HPDE6-E6E7 (cell line): ENCODE measurements around the gene PKM.
A peak's percentile ranks its signal among the peaks of the same experiment; 100 is the strongest.
"Not testable (repeated sequence)": the region's sequence is repeated elsewhere in the genome, so short reads cannot be mapped to it uniquely, and the experiment has no call there.

Source experiments
- DNase-seq: peaks from one replicate; pipeline ENCODE4 v3.0.0; 2011; ENCODE audit warnings: missing footprints; ENCODE audit errors: extremely low spot score

The PKM gene

GRCh38 chr15:72231066-72231832 lies at the start of gene PKM:
Gene PKM (minus strand): TSS chr15:72231190. CDS start chr15:72219097, 12,093 bp downstream.
- peak; percentile 78 for DNase-seq

GRCh38 chr15:72280751-72281150 lies 49.8 kb upstream of the PKM start:
- DNase-seq, result no peak

GRCh38 chr15:72278737-72279136 lies 47.7 kb upstream of the PKM start:
- no peak for DNase-seq

- no peak for DNase-seq
Measured at GRCh38 chr15:72276326-72276700, 45.3 kb upstream of the PKM start.

- not testable (repeated sequence) for DNase-seq
Measured at GRCh38 chr15:72275635-72276325, 44.8 kb upstream of the PKM start.

- no peak for DNase-seq
Measured at GRCh38 chr15:72272997-72273352, 42.0 kb upstream of the PKM start.

- peak; percentile 100 for DNase-seq
Measured at GRCh38 chr15:72272213-72272996, 41.4 kb upstream of the PKM start, which contains the start of gene PARP6. Gene PARP6 (minus strand): TSS chr15:72272554. CDS start chr15:72267477, 5,077 bp downstream.

GRCh38 chr15:72271895-72272212 lies 40.9 kb upstream of the PKM start:
- peak; percentile 39 for DNase-seq

- no peak for DNase-seq
Measured at GRCh38 chr15:72271221-72271620, 40.2 kb upstream of the PKM start.

GRCh38 chr15:72269739-72270138 lies 38.7 kb upstream of the PKM start:
- DNase-seq, result no peak

- DNase-seq, result no peak
Measured at GRCh38 chr15:72265031-72265430, 34.0 kb upstream of the PKM start.

GRCh38 chr15:72252663-72253299 lies 21.8 kb upstream of the PKM start:
- DNase-seq, result no peak

- no peak for DNase-seq
Measured at GRCh38 chr15:72249142-72249810, 18.3 kb upstream of the PKM start.

GRCh38 chr15:72248514-72248913 lies 17.5 kb upstream of the PKM start:
- DNase-seq, result no peak

GRCh38 chr15:72242775-72243370 lies 11.9 kb upstream of the PKM start:
- no peak for DNase-seq

- no peak for DNase-seq
Measured at GRCh38 chr15:72239652-72240051, 8.7 kb upstream of the PKM start.

GRCh38 chr15:72238586-72238985 lies 7.6 kb upstream of the PKM start:
- DNase-seq, result no peak

- no peak for DNase-seq
Measured at GRCh38 chr15:72237853-72238224, 6.8 kb upstream of the PKM start.

- peak; percentile 93 for DNase-seq
Measured at GRCh38 chr15:72237029-72237852, 6.3 kb upstream of the PKM start.

GRCh38 chr15:72236381-72237003 lies 5.5 kb upstream of the PKM start:
- DNase-seq, result no peak
